ENCODE data around the gene SOWAHC. TPM values are rescaled to one million over a fixed set of nuclear protein-coding genes. Genes with fewer than 3 reads are reported as not detected.

The SOWAHC gene
- total and polyA plus RNA-seq, 7 donors, result 0.56 to 3.4 (median 0.99) TPM

DNA sequence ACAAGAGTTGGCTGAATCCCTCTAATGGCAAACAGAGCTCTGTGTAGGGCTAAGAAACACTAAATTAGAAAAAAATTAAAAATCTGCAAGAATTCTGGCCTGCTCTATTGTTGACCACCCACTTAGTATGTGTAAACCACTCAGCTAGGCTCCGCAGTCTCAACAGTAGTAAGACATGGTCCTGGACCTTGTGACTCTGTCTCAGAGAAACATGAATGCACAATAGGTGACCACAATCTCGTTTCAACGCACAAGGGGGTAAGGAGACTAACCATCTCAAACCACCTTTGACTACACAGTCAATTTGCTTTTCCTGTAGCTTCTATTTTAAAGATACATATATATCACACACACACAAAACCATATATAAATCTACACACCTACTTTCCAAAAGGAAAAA is 16.9 kb upstream of the SOWAHC start:
- H3K4me1 ChIP-seq, result no peaks in the 10 kb centered on the region
- TF ChIP-seq, protein P1, sequence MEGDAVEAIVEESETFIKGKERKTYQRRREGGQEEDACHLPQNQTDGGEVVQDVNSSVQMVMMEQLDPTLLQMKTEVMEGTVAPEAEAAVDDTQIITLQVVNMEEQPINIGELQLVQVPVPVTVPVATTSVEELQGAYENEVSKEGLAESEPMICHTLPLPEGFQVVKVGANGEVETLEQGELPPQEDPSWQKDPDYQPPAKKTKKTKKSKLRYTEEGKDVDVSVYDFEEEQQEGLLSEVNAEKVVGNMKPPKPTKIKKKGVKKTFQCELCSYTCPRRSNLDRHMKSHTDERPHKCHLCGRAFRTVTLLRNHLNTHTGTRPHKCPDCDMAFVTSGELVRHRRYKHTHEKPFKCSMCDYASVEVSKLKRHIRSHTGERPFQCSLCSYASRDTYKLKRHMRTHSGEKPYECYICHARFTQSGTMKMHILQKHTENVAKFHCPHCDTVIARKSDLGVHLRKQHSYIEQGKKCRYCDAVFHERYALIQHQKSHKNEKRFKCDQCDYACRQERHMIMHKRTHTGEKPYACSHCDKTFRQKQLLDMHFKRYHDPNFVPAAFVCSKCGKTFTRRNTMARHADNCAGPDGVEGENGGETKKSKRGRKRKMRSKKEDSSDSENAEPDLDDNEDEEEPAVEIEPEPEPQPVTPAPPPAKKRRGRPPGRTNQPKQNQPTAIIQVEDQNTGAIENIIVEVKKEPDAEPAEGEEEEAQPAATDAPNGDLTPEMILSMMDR (IDR thresholded peaks at IDR 0.05), result no peak
- no peak for ATAC-seq
- H3K27ac ChIP-seq, result no peak overlapping the region
- H3K9me3 ChIP-seq, result no peaks in the 10 kb centered on the region
- H3K27me3 ChIP-seq (ENCODE audit: insufficient read depth in 3 of 3, low read length in 2 of 3), result no peaks in the 10 kb centered on the region
- DNase-seq, result no peak
- no peak overlapping the region for H3K4me3 ChIP-seq
- intact Hi-C loops (cut with DNase I), result no loop called here
- peaks cover 0 to 10% of the 10 kb centered on the region in 2 donors for H3K36me3 ChIP-seq (ENCODE audit: insufficient read depth in 1 of 2, low read depth in 1 of 2)
- 90 to 97% (median 93%) methylated on average over 3 of the region's 3 CpGs for WGBS, 3 donors

DNA sequence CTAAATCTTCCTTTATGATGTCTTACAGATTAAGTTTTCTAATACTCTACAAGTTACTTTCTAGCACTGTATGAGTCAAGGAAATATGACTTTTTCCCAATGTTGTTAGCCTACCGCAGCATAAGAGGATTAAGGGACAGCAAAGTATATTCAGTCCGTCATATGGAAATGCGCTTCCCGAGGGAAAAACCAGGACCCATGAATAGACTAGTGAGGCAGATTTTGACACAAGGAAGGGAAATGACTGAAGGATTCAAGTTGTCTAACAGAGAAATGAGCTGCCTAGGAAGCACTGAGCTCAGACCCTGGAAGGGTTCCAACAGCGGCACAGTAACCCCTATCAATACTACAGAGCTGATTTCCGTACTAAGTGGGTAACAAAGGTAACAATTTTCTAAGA is 12.4 kb upstream of the SOWAHC start:
- Histone ChIP-seq H3K27ac (no peak overlapping the region), H3K27me3 (ENCODE audit: insufficient read depth in 3 of 3, low read length in 2 of 3) (no peaks in the 10 kb centered on the region), H3K9me3 (no peaks in the 10 kb centered on the region), H3K4me3 (no peak overlapping the region), H3K36me3 (ENCODE audit: insufficient read depth in 1 of 2, low read depth in 1 of 2) (no peaks in the 10 kb centered on the region), H3K4me1 (no peaks in the 10 kb centered on the region)
- ATAC-seq, result no peak
- no peak for DNase-seq
- TF ChIP-seq, protein P1 (IDR thresholded peaks at IDR 0.05), result no peak
- WGBS, 3 donors, result 68 to 75% (median 70%) methylated on average over 6 of the region's 6 CpGs
- intact Hi-C loops (cut with DNase I), result no loop called here

DNA sequence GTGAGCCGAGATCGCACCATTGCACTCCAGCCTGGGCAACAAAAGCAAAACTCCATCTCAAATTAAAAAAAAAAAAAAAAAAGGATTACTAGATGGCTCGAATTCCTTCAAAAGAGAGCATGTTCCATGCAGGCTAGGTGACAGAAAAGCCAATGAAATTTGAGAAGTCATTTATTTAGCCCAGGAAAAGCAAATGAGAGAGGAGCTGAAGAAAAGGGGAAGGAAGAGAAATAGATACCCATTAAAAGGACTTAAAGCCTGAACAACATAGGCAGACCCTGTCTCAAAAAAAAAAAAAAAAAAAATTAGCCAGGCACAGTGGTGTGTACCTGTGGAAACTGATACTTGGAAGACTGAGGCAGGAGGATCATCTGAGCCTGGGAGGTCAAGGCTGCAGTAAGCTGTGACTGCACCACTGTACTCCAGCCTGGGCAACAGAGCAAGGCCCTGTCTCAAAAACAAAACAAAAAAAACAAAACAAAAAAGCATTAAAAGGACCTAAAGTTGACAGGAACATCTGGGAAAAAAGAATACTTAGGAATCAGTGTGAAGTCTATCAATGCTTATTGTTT is 11.5 kb upstream of the SOWAHC start:
- Histone ChIP-seq H3K9me3 (no peaks in the 10 kb centered on the region), H3K27me3 (ENCODE audit: insufficient read depth in 3 of 3, low read length in 2 of 3) (no peaks in the 10 kb centered on the region), H3K4me1 (no peaks in the 10 kb centered on the region), H3K4me3 (no peak overlapping the region), H3K27ac (no peak overlapping the region), H3K36me3 (ENCODE audit: insufficient read depth in 1 of 2, low read depth in 1 of 2) (no peaks in the 10 kb centered on the region)
- intact Hi-C loops (cut with DNase I), result no loop called here
- ATAC-seq (no peak), DNase-seq (no peak)
- WGBS, 3 donors, result 79 to 86% (median 85%) methylated on average over 3 of the region's 3 CpGs
- TF ChIP-seq, protein P1 (IDR thresholded peaks at IDR 0.05), result no peak

DNA sequence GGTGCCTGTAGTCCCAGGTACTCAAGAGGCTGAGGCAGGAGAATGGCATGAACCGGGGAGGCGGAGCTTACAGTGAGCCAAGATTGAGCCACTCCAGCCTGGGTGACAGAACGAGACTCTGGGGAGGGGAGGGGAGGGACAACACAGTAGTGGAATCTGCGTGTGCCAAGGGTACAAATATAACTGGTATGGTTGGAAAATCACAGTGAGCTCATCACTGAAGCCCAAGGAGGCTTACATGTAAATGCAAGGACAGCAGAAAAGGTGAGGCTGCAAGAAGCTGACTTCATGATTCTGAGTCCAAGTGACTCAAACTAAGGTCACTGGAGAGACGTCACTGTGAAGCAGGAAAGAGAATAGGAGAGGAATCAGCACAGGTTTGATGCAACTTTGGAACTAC is 9.6 kb upstream of the SOWAHC start:
- Histone ChIP-seq H3K4me1 (no peaks in the 10 kb centered on the region), H3K36me3 (ENCODE audit: insufficient read depth in 1 of 2, low read depth in 1 of 2) (no peaks in the 10 kb centered on the region), H3K27ac (no peak overlapping the region), H3K27me3 (ENCODE audit: insufficient read depth in 3 of 3, low read length in 2 of 3) (no peaks in the 10 kb centered on the region), H3K9me3 (no peaks in the 10 kb centered on the region), H3K4me3 (no peak overlapping the region)
- intact Hi-C loops (cut with DNase I), result no loop called here
- 63 to 72% (median 65%) methylated on average over 5 of the region's 5 CpGs for WGBS, 3 donors
- DNase-seq, result no peak
- TF ChIP-seq, protein P1 (IDR thresholded peaks at IDR 0.05), result no peak
- peak in 3 of 4 donors; percentile 30 to 92 (median 58) for ATAC-seq

DNA sequence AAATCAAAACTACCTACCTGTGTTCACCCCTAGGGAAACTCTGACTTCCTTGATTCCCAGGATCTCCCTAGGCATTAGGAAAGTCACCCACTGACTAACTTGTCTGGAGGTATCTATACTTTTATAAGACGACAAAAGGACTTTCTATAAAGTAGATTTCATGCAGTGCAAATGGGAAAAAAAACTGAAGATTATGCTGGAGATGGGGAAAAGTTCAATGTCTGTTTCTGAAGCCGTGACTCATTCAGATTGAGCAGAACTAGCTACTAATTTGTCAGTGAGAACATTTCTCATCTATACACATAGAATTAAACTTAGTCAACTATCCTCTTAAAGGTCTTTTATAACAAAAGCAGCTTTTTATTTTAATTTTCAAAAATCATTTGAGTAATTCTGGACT is 6.4 kb upstream of the SOWAHC start:
- H3K36me3 ChIP-seq (ENCODE audit: insufficient read depth in 1 of 2, low read depth in 1 of 2), result no peaks in the 10 kb centered on the region
- ATAC-seq (no peak), DNase-seq (no peak)
- H3K4me3 ChIP-seq, result no peak overlapping the region
- TF ChIP-seq, protein P1 (IDR thresholded peaks at IDR 0.05), result no peak
- 94 to 97% (median 94%) methylated on average over 2 of the region's 2 CpGs for WGBS, 3 donors
- H3K4me1 ChIP-seq, result peaks cover 5% of the 10 kb centered on the region
- intact Hi-C loops (cut with DNase I), result no loop called here
- H3K9me3 ChIP-seq, result no peaks in the 10 kb centered on the region
- no peak overlapping the region for H3K27ac ChIP-seq
- H3K27me3 ChIP-seq (ENCODE audit: insufficient read depth in 3 of 3, low read length in 2 of 3), result no peaks in the 10 kb centered on the region
